ENCODE measurements around the gene FSCN2. TPM values are rescaled to one million over a fixed set of nuclear protein-coding genes. Genes with fewer than 3 reads are reported as not detected.
A peak's percentile ranks its signal among the peaks of the same experiment; 100 is the strongest.

FSCN2 gene
- total RNA-seq, 1 experiment from 2014 or later: 0.31 TPM

DNA sequence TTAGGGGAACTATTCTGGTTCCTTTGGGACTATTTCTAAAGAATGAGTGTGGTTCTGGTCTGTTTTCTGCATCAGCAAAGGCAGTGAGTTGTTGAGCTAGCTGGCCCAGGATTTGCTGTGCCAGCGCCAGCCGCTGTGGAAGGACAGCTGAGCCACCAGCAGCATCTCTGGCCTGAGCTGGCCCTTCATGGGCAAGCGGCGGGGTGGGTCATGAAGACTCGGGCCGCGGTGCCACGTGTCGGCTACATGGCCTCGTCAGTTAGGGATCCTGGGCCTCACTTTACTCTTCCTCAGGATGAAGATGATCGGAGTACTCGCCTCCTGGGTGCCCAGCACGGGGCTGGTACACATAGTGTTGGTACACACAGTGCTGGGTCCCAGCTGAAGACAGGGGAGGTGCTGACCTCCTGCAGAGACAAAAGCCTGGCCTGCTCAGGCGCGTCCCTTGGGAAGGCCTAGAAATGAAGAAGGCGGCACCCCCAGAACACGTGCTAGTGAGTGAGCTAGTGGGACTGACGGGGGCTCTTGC lies 41.9 kb downstream of the FSCN2 start (continued):
- TF ChIP-seq GABPB1 (CRISPR knock-in tag; IDR thresholded peaks at IDR 0.05): no peak
- no peak for TF ChIP-seq ATF3 (CRISPR knock-in tag; conservative IDR thresholded peaks at IDR 0.05)
- TF ChIP-seq EMX1 (CRISPR knock-in tag; IDR thresholded peaks at IDR 0.05): no peak
- no peak for TF ChIP-seq ATF1 (CRISPR knock-in tag; IDR thresholded peaks at IDR 0.05)
- no peak for TF ChIP-seq FOXP4 (CRISPR knock-in tag; IDR thresholded peaks at IDR 0.05)

GRCh38 chr17:81570964-81571363 lies 42.8 kb downstream of the FSCN2 start:
- H3K27me3 Mint-ChIP-seq (ENCODE audit: low read depth): no peaks in the 10 kb centered on the region
- POLR2A ChIA-PET: no interaction called here

DNA sequence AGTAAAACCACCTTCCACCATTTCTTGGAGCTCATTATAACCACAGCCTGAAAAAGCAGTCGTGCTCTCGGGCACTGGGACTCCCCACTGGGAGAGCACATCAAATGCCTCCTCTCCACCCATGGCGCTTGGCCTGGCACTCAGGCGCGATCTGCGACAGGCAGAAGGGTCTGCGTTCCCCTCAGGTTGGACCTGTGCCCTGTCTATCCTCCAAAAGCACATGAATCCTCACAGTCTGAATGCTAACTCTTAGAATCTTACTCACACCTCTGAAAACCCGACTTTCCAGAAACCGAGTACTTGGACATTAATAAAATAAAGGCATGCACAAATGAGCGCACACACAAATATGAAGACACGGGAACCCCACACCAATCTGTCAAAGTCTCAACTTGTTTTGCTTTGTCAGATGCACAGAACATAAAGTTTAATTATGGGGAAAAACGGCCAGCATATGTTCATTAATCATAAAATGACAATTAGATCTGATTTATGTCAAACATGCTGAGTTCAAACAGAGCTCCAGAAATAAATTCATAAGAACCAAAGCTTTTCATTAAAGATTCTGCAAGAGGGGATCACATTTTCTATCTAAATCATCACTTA lies 44.5 kb downstream of the FSCN2 start:
- no peak overlapping the region for H3K4me3 Mint-ChIP-seq
- peaks cover 49% of the 10 kb centered on the region for H3K36me3 Mint-ChIP-seq
- H3K4me1 Mint-ChIP-seq: no peaks in the 10 kb centered on the region
- ATAC-seq (no peak), DNase-seq (ENCODE audit: low spot score) (no peak)
- POLR2A ChIA-PET: no interaction called here
- CTCF ChIA-PET: no interaction called here
- 0 out of 2 replicates have a peak overlapping the region, but pooled peaks have one; percentile 41 for H3K27ac Mint-ChIP-seq
- H3K9me3 Mint-ChIP-seq: no peaks in the 10 kb centered on the region
- no peaks in the 10 kb centered on the region for H3K27me3 Mint-ChIP-seq (ENCODE audit: low read depth)
- TF ChIP-seq, protein P1, sequence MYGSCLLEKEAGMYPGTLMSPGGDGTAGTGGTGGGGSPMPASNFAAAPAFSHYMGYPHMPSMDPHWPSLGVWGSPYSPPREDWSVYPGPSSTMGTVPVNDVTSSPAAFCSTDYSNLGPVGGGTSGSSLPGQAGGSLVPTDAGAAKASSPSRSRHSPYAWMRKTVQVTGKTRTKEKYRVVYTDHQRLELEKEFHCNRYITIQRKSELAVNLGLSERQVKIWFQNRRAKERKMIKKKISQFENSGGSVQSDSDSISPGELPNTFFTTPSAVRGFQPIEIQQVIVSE (CRISPR knock-in tag; IDR thresholded peaks at IDR 0.05; ENCODE audit: borderline replicate concordance): no peak
- TF ChIP-seq MLX (CRISPR knock-in tag; IDR thresholded peaks at IDR 0.05) (no peak), ZNF263 (CRISPR knock-in tag; IDR thresholded peaks at IDR 0.05; ENCODE audit: low read depth) (no peak), ZNF416 (CRISPR knock-in tag; IDR thresholded peaks at IDR 0.05) (no peak), TEAD4 (CRISPR knock-in tag; IDR thresholded peaks at IDR 0.05) (no peak), NFE2L1 (CRISPR knock-in tag; IDR thresholded peaks at IDR 0.05) (no peak), NR2C2 (CRISPR knock-in tag; IDR thresholded peaks at IDR 0.05) (no peak)
- TF ChIP-seq, protein P2, sequence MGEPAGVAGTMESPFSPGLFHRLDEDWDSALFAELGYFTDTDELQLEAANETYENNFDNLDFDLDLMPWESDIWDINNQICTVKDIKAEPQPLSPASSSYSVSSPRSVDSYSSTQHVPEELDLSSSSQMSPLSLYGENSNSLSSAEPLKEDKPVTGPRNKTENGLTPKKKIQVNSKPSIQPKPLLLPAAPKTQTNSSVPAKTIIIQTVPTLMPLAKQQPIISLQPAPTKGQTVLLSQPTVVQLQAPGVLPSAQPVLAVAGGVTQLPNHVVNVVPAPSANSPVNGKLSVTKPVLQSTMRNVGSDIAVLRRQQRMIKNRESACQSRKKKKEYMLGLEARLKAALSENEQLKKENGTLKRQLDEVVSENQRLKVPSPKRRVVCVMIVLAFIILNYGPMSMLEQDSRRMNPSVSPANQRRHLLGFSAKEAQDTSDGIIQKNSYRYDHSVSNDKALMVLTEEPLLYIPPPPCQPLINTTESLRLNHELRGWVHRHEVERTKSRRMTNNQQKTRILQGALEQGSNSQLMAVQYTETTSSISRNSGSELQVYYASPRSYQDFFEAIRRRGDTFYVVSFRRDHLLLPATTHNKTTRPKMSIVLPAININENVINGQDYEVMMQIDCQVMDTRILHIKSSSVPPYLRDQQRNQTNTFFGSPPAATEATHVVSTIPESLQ (CRISPR knock-in tag; IDR thresholded peaks at IDR 0.05): no peak

More at GRCh38 chr17:81570964-81571363, 42.8 kb downstream of the FSCN2 start:
- DNase-seq (ENCODE audit: low spot score): no peak
- Mint-ChIP-seq H3K36me3 (peaks cover 50% of the 10 kb centered on the region), H3K4me3 (no peak overlapping the region), H3K4me1 (no peaks in the 10 kb centered on the region), H3K9me3 (no peaks in the 10 kb centered on the region), H3K27ac (no peak overlapping the region)
- TF ChIP-seq, protein P3, sequence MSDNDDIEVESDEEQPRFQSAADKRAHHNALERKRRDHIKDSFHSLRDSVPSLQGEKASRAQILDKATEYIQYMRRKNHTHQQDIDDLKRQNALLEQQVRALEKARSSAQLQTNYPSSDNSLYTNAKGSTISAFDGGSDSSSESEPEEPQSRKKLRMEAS (CRISPR knock-in tag; IDR thresholded peaks at IDR 0.05): no peak
- TF ChIP-seq ZNF263 (CRISPR knock-in tag; IDR thresholded peaks at IDR 0.05; ENCODE audit: low read depth) (no peak), JUN (CRISPR knock-in tag; IDR thresholded peaks at IDR 0.05) (no peak), SMAD4 (CRISPR knock-in tag; IDR thresholded peaks at IDR 0.05) (no peak), ZNF396 (CRISPR knock-in tag; IDR thresholded peaks at IDR 0.05; ENCODE audit: borderline replicate concordance) (no peak), ZBTB21 (CRISPR knock-in tag; IDR thresholded peaks at IDR 0.05; ENCODE audit: borderline replicate concordance) (no peak), KAT7 (CRISPR knock-in tag; IDR thresholded peaks at IDR 0.05; ENCODE audit: borderline replicate concordance) (no peak), ETV6 (CRISPR knock-in tag; IDR thresholded peaks at IDR 0.05) (no peak), MLX (CRISPR knock-in tag; IDR thresholded peaks at IDR 0.05) (no peak), EMX1 (CRISPR knock-in tag; IDR thresholded peaks at IDR 0.05) (no peak), FOXJ3 (CRISPR knock-in tag; IDR thresholded peaks at IDR 0.05; ENCODE audit: borderline replicate concordance) (no peak), SP1 (CRISPR knock-in tag; conservative IDR thresholded peaks at IDR 0.05) (no peak), GRHL2 (CRISPR knock-in tag; IDR thresholded peaks at IDR 0.05; ENCODE audit: insufficient replicate concordance, severe bottlenecking) (no peak), MYBL2 (CRISPR knock-in tag; IDR thresholded peaks at IDR 0.05) (no peak)
- TF ChIP-seq, protein P1 (CRISPR knock-in tag; IDR thresholded peaks at IDR 0.05; ENCODE audit: borderline replicate concordance): no peak
- TF ChIP-seq, protein P4, sequence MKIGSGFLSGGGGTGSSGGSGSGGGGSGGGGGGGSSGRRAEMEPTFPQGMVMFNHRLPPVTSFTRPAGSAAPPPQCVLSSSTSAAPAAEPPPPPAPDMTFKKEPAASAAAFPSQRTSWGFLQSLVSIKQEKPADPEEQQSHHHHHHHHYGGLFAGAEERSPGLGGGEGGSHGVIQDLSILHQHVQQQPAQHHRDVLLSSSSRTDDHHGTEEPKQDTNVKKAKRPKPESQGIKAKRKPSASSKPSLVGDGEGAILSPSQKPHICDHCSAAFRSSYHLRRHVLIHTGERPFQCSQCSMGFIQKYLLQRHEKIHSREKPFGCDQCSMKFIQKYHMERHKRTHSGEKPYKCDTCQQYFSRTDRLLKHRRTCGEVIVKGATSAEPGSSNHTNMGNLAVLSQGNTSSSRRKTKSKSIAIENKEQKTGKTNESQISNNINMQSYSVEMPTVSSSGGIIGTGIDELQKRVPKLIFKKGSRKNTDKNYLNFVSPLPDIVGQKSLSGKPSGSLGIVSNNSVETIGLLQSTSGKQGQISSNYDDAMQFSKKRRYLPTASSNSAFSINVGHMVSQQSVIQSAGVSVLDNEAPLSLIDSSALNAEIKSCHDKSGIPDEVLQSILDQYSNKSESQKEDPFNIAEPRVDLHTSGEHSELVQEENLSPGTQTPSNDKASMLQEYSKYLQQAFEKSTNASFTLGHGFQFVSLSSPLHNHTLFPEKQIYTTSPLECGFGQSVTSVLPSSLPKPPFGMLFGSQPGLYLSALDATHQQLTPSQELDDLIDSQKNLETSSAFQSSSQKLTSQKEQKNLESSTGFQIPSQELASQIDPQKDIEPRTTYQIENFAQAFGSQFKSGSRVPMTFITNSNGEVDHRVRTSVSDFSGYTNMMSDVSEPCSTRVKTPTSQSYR (CRISPR knock-in tag; IDR thresholded peaks at IDR 0.05): no peak
- CTCF ChIA-PET: no interaction called here
- no peak for ATAC-seq
